SK-N-SH (cell line): ENCODE measurements around the gene MEAK7. TPM values are rescaled to one million over a fixed set of nuclear protein-coding genes. Genes with fewer than 3 reads are reported as not detected.

Experiments
- CTCF ChIA-PET: fragments of 300-600, 350-600 bp; formaldehyde crosslinking; extraction: SDS; loops from one replicate; lab custom pipeline; 2021; lab: Yijun Ruan, JAX
- POLR2A ChIA-PET: fragments of 350-600 bp; sonication (Branson Sonifier 250); formaldehyde crosslinking; extraction: SDS; loops from one replicate; lab custom pipeline; 2020; ENCODE audit warnings: antibody characterized with exemption, inconsistent platforms; lab: Yijun Ruan, JAX
- DNase-seq: peaks from one replicate; pipeline ENCODE4 v3.0.0; 2012
- H2AFZ ChIP-seq: fragments of 200-600 bp; sonication (generic); 2 replicates; pipeline ENCODE4 v1.8.1; 2016; ENCODE audit warnings: antibody characterized with exemption, mild to moderate bottlenecking, low read depth
- H3F3A ChIP-seq: fragments of 200-600 bp; sonication (generic); replicated peaks from 2 replicates; pipeline ENCODE3; 2016; ENCODE audit warnings: antibody characterized with exemption, mild to moderate bottlenecking; ENCODE audit not compliant: insufficient read depth
- H3K27ac ChIP-seq, 2 experiments: fragments of 200-500 bp in 1 of 2; fragments of 200-600 bp in 1 of 2; sonication (Bioruptor generic) in 1 of 2; sonication (generic), shearing (Covaris generic) in 1 of 2; 2 replicates each; pipeline versions ENCODE4 v1.5.1 to v1.6.1; 2014 to 2016; ENCODE audit warnings: low read depth in 2 of 2, inconsistent platforms in 1 of 2, low read length in 1 of 2, mild to moderate bottlenecking in 1 of 2, mixed read lengths in 1 of 2
- H3K27me3 ChIP-seq: fragments of 200-600 bp; sonication (generic), shearing (Covaris generic); 2 replicates; pipeline ENCODE4 v1.6.1; 2016; ENCODE audit warnings: mixed run types; ENCODE audit not compliant: insufficient read depth
- H3K36me3 ChIP-seq, 2 experiments: fragments of 200-500 bp in 1 of 2; fragments of 200-600 bp in 1 of 2; sonication (Bioruptor generic) in 1 of 2; sonication (generic) in 1 of 2; replicated peaks in 1 of 2; 2 replicates each; pipeline versions ENCODE3 to v1.5.1; 2014 to 2016; ENCODE audit warnings: low read length in 1 of 2, mild to moderate bottlenecking in 1 of 2; ENCODE audit not compliant: insufficient read depth in 2 of 2, control insufficient read depth in 1 of 2
- H3K4me1 ChIP-seq, 2 experiments: fragments of 200-500 bp in 1 of 2; fragments of 200-600 bp in 1 of 2; sonication (Bioruptor generic) in 1 of 2; sonication (generic), shearing (Covaris generic) in 1 of 2; 2 replicates each; pipeline versions ENCODE4 v1.5.1 to v1.6.1; 2014 to 2016; ENCODE audit warnings: low read depth in 1 of 2, low read length in 1 of 2, mixed run types in 1 of 2; ENCODE audit not compliant: insufficient read depth in 2 of 2, control insufficient read depth in 1 of 2
- H3K4me2 ChIP-seq: fragments of 200-600 bp; sonication (generic), shearing (Covaris generic); 2 replicates; pipeline ENCODE4 v1.6.1; 2017; ENCODE audit warnings: mixed run types
- H3K4me3 ChIP-seq, 2 experiments: fragments of 200-500 bp in 1 of 2; fragments of 200-600 bp in 1 of 2; sonication (Bioruptor generic) in 1 of 2; sonication (generic), shearing (Covaris generic) in 1 of 2; 2 replicates each; pipeline versions ENCODE4 v1.5.1 to v1.8.1; 2014 to 2016; ENCODE audit warnings: low read depth in 2 of 2, inconsistent platforms in 1 of 2, low read length in 1 of 2, mild to moderate bottlenecking in 1 of 2, mixed read lengths in 1 of 2, moderate library complexity in 1 of 2
- H3K79me2 ChIP-seq: fragments of 200-600 bp; sonication (generic); 2 replicates; pipeline ENCODE4 v1.8.1; 2017; ENCODE audit warnings: mild to moderate bottlenecking; ENCODE audit not compliant: insufficient read depth
- H3K9ac ChIP-seq: fragments of 200-600 bp; sonication (generic); 2 replicates; pipeline ENCODE4 v1.6.1; 2017; ENCODE audit warnings: mixed run types
- H3K9me2 ChIP-seq: fragments of 200-600 bp; sonication (generic); 2 replicates; pipeline ENCODE4 v1.6.1; 2017; ENCODE audit warnings: mixed run types
- H3K9me3 ChIP-seq: fragments of 200-600 bp; sonication (generic); 2 replicates; pipeline ENCODE4 v1.6.1; 2017; ENCODE audit warnings: mixed run types, mild to moderate bottlenecking, moderate library complexity
- H4K20me1 ChIP-seq: fragments of 200-600 bp; sonication (generic); 2 replicates; pipeline ENCODE4 v1.6.1; 2017; ENCODE audit warnings: mild to moderate bottlenecking, mixed run types; ENCODE audit not compliant: insufficient read depth
- CHD2 ChIP-seq: fragments of 150-350 bp; IDR thresholded peaks from 2 replicates; pipeline ENCODE4 v1.6.1; 2018; ENCODE audit warnings: low read length; ENCODE audit not compliant: partially characterized antibody
- ELF1 ChIP-seq: IDR thresholded peaks from 2 replicates; pipeline ENCODE4 v1.4.0; 2012
- EP300 ChIP-seq, 2 experiments: IDR thresholded peaks; 2 replicates each; pipeline versions ENCODE4 v1.4.0 to v1.6.1; 2012; ENCODE audit warnings: borderline replicate concordance in 1 of 2, low read depth in 1 of 2, low read length in 1 of 2
- FOXJ3 ChIP-seq: sonication (generic); formaldehyde crosslinking; IDR thresholded peaks from 2 replicates; pipeline ENCODE4 v1.5.1; 2020; ENCODE audit warnings: mild to moderate bottlenecking, missing genetic modification reagents
- JUND ChIP-seq: IDR thresholded peaks from 2 replicates; pipeline ENCODE4 v1.4.0; 2012
- MEF2A ChIP-seq: IDR thresholded peaks from 2 replicates; pipeline ENCODE4 v1.4.0; 2012; ENCODE audit warnings: low read depth, borderline replicate concordance
- RAD21 ChIP-seq: IDR thresholded peaks from 2 replicates; pipeline ENCODE4 v1.6.1; 2012; ENCODE audit warnings: mild to moderate bottlenecking, low read length
- RFX5 ChIP-seq: IDR thresholded peaks from 2 replicates; pipeline ENCODE4 v1.6.1; 2012; ENCODE audit warnings: mild to moderate bottlenecking, improper control_type of control experiment, low read length
- SIN3A ChIP-seq: IDR thresholded peaks from 2 replicates; pipeline ENCODE4 v1.6.1; 2012; ENCODE audit warnings: low read depth, mild to moderate bottlenecking, low read length, moderate library complexity, borderline replicate concordance
- TAF1 ChIP-seq: IDR thresholded peaks from 2 replicates; pipeline ENCODE4 v1.6.1; 2012; ENCODE audit warnings: low read depth, mild to moderate bottlenecking, low read length, moderate library complexity, borderline replicate concordance
- TCF12 ChIP-seq: IDR thresholded peaks from 2 replicates; pipeline ENCODE4 v1.4.0; 2012
- TEAD4 ChIP-seq: IDR thresholded peaks from 2 replicates; pipeline ENCODE4 v1.4.0; 2012; ENCODE audit warnings: mild to moderate bottlenecking, borderline replicate concordance; ENCODE audit not compliant: insufficient read depth
- WGBS: methylation state at CpG from one replicate; pipeline ENCODE4 v1.1.6; 2017; ENCODE audit warnings: low lambda C conversion rate; 5-methylcytosine and 5-hydroxymethylcytosine counted together
- polyA plus RNA-seq, 3 experiments: library from polyadenylated mRNA; depleted of rRNA; stranded (reverse); fragments of >200 nt; gene quantifications; 2 replicates each; pipeline ENCODE4 v1.2.3, GENCODE V29; 2012
- TF ChIP-seq, protein P1 (sequence below): IDR thresholded peaks from 2 replicates; pipeline ENCODE4 v1.4.0; 2012; ENCODE audit warnings: low read depth, borderline replicate concordance
- TF ChIP-seq, protein P2 (sequence below): IDR thresholded peaks from 2 replicates; pipeline ENCODE4 v1.4.0; 2012; ENCODE audit warnings: low read depth
- TF ChIP-seq, protein P3 (sequence below): fragments of 150-350 bp; IDR thresholded peaks from 2 replicates; pipeline ENCODE4 v1.6.1; 2017; ENCODE audit warnings: antibody characterized with exemption, low read length, low read depth, borderline replicate concordance
- TF ChIP-seq, protein P4 (sequence below): IDR thresholded peaks from 2 replicates; pipeline ENCODE4; 2012

Gene MEAK7
- polyA plus RNA-seq, 1 of the 3 experiments (the other 2 are of a cell fraction) = 11.9 TPM

DNA sequence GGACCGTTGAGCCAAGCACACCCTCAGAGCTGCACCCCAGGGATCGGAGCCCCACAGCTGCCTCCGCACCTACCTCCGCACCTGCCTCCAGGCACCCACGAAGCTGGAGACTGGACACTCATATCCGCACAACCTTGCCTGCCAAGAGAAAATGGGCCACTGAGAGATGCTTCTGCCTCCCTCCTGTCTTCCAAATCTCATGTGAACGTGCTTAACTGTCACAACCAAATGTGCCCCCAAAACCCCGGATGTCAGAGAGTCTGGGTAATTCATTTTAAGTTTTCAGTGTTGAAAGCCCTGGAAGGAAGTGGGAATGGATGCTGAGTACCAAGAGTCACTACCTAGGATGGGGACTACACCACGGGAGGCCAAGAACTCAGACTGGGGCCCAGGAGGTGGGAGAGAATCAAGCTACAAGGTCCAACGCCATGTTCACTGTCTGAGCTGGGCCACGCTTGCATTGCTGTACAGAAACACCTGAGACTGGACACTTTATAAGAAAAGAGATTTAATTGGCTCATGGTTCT is 49.5 kb upstream of the MEAK7 start:
- Histone ChIP-seq H4K20me1 (no peaks in the 10 kb centered on the region), H3K27ac (no peak overlapping the region), H3K4me1 (no peaks in the 10 kb centered on the region; a peak in 1 of 4 replicates), H3K4me3 (no peak overlapping the region), H3K9me3 (no peaks in the 10 kb centered on the region), H3K27me3 (no peaks in the 10 kb centered on the region), H3K36me3 (no peaks in the 10 kb centered on the region), H3K9ac (no peak overlapping the region), H3K9me2 (no peaks in the 10 kb centered on the region), H2AFZ (no peak overlapping the region), H3K79me2 (no peaks in the 10 kb centered on the region), H3F3A (peaks cover 6% of the 10 kb centered on the region), H3K4me2 (no peak overlapping the region)
- ChIA-PET CTCF (interaction anchor here (0.9 kb wide), 1 partner anchor 69 kb away, joined by 3 read pairs; no protein-coding TSS in a partner anchor), POLR2A (no interaction called here)
- 95% methylated on average over 11 of the region's 11 CpGs for WGBS
- TF ChIP-seq RFX5 (no peak), CHD2 (no peak), RAD21 (no peak), ELF1 (no peak), EP300 (IDR thresholded peaks at IDR 0.05; ENCODE audit: borderline replicate concordance in 1 of 2, low read depth in 1 of 2, low read length in 1 of 2) (no peak), JUND (no peak), TCF12 (no peak), FOXJ3 (CRISPR knock-in tag) (no peak), TEAD4 (no peak), SIN3A (no peak), TAF1 (no peak), MEF2A (no peak)
- TF ChIP-seq, protein P1, sequence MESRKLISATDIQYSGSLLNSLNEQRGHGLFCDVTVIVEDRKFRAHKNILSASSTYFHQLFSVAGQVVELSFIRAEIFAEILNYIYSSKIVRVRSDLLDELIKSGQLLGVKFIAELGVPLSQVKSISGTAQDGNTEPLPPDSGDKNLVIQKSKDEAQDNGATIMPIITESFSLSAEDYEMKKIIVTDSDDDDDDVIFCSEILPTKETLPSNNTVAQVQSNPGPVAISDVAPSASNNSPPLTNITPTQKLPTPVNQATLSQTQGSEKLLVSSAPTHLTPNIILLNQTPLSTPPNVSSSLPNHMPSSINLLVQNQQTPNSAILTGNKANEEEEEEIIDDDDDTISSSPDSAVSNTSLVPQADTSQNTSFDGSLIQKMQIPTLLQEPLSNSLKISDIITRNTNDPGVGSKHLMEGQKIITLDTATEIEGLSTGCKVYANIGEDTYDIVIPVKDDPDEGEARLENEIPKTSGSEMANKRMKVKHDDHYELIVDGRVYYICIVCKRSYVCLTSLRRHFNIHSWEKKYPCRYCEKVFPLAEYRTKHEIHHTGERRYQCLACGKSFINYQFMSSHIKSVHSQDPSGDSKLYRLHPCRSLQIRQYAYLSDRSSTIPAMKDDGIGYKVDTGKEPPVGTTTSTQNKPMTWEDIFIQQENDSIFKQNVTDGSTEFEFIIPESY = no peak
- TF ChIP-seq, protein P2, sequence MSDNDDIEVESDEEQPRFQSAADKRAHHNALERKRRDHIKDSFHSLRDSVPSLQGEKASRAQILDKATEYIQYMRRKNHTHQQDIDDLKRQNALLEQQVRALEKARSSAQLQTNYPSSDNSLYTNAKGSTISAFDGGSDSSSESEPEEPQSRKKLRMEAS = no peak
- TF ChIP-seq, protein P3, sequence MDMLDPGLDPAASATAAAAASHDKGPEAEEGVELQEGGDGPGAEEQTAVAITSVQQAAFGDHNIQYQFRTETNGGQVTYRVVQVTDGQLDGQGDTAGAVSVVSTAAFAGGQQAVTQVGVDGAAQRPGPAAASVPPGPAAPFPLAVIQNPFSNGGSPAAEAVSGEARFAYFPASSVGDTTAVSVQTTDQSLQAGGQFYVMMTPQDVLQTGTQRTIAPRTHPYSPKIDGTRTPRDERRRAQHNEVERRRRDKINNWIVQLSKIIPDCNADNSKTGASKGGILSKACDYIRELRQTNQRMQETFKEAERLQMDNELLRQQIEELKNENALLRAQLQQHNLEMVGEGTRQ = no peak
- TF ChIP-seq, protein P4, sequence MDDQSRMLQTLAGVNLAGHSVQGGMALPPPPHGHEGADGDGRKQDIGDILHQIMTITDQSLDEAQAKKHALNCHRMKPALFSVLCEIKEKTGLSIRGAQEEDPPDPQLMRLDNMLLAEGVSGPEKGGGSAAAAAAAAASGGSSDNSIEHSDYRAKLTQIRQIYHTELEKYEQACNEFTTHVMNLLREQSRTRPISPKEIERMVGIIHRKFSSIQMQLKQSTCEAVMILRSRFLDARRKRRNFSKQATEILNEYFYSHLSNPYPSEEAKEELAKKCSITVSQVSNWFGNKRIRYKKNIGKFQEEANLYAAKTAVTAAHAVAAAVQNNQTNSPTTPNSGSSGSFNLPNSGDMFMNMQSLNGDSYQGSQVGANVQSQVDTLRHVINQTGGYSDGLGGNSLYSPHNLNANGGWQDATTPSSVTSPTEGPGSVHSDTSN = no peak
- no peak for DNase-seq
